HFF-Myc (cell line): ENCODE measurements around the gene GSDME.
A peak's percentile ranks its signal among the peaks of the same experiment; 100 is the strongest.
"Not testable (repeated sequence)": the region's sequence is repeated elsewhere in the genome, so short reads cannot be mapped to it uniquely, and the experiment has no call there.

Source experiments
- DNase-seq: peaks from one replicate; pipeline ENCODE4 v3.0.0-alpha.2; 2011; ENCODE audit warnings: low read depth; ENCODE audit errors: extremely low read depth
- H3K4me3 ChIP-seq: replicated peaks from 2 replicates; pipeline ENCODE4 v1.5.1; 2011; ENCODE audit warnings: low read depth, mild to moderate bottlenecking, control low read depth, low read length
- CTCF ChIP-seq: IDR thresholded peaks from 2 replicates; pipeline ENCODE4 v1.5.1; 2012; ENCODE audit warnings: mild to moderate bottlenecking, low read depth, low read length, control low read depth; ENCODE audit errors: missing control alignments

Gene GSDME

GRCh38 chr7:24798261-24798660 lies 41.0 kb upstream of the GSDME start:
- no peak overlapping the region for H3K4me3 ChIP-seq
- no peak for DNase-seq
- TF ChIP-seq CTCF, result no peak

- no peak for TF ChIP-seq CTCF
- DNase-seq, result no peak
- no peak overlapping the region for H3K4me3 ChIP-seq
Measured at GRCh38 chr7:24797270-24797669, 40.0 kb upstream of the GSDME start.

GRCh38 chr7:24795407-24795767 lies 38.1 kb upstream of the GSDME start:
- no peak for TF ChIP-seq CTCF
- H3K4me3 ChIP-seq, result no peak overlapping the region
- DNase-seq, result no peak

GRCh38 chr7:24794751-24795406 lies 37.6 kb upstream of the GSDME start:
- not testable (repeated sequence) for H3K4me3 ChIP-seq, DNase-seq

- TF ChIP-seq CTCF, result no peak
- DNase-seq, result no peak
- H3K4me3 ChIP-seq, result no peak overlapping the region
Measured at GRCh38 chr7:24793982-24794648, 36.9 kb upstream of the GSDME start.

- no peak for DNase-seq
- no peak overlapping the region for H3K4me3 ChIP-seq
- TF ChIP-seq CTCF, result no peak
Measured at GRCh38 chr7:24788961-24789576, 31.8 kb upstream of the GSDME start.

GRCh38 chr7:24788075-24788474 lies 30.8 kb upstream of the GSDME start:
- peak; percentile 67 for TF ChIP-seq CTCF
- H3K4me3 ChIP-seq, result no peak overlapping the region
- DNase-seq, result no peak
